AG04449 (cell line): ENCODE measurements around the gene KRT13.

ENCODE experiments used
- CTCF ChIA-PET: fragments of 350-600 bp; formaldehyde crosslinking; extraction: SDS; loops from one replicate; lab custom pipeline; 2021; ENCODE audit warnings: antibody characterized with exemption; lab: Yijun Ruan, JAX
- POLR2A ChIA-PET: fragments of 400-600, 350-600 bp; formaldehyde crosslinking; extraction: SDS; loops from one replicate; lab custom pipeline; 2020; ENCODE audit warnings: antibody characterized with exemption, inconsistent platforms; lab: Yijun Ruan, JAX
- DNase-seq: peaks from one replicate; pipeline ENCODE4 v3.0.0-alpha.2; 2010; ENCODE audit warnings: low read depth, low spot score
- H3K4me3 ChIP-seq: 2 replicates; pipeline ENCODE4 v1.5.1; 2011; ENCODE audit warnings: low read depth, mild to moderate bottlenecking, control low read depth, low read length
- TF ChIP-seq, protein P1 (sequence below): IDR thresholded peaks from one replicate; pipeline ENCODE4 v1.5.1; 2011; ENCODE audit warnings: mild to moderate bottlenecking, moderate library complexity, low read length, control low read depth, inconsistent platforms; ENCODE audit not compliant: insufficient read depth; ENCODE audit errors: missing control alignments

The KRT13 gene

DNA sequence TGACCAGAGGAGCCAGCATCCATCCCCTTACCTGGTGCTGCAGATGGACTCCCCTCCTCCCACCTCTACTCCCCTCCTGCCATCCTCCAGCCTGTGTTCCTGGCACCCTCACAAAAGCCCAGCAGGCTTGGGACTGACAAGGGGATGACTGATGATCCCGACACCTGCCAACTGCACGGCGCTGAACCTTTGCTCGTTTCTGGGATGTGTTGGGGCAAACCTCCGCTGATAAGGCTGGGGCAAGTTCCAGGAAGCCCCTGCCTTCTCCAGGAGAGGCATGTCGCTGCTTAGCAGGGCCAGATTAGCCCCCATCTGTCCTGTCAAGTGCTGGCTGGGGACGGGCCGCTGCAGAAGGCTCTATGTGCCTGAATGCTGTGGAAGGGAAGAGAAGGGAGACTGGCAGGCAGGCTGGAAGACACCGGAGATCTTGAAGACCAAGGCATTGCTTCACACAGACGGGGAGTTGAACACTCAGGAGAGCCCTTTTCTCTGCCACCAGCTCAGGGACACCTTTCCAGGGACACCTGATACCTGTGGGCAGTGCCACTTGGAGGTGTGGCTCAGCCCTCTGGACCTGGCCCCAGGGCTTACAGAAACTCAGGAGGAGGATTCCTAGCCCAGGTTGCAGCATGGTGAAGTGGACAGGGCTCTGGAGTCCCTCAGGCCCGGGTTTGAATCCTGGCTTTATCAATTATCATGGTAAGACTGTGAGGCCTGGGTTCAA lies 14.3 kb upstream of the KRT13 start:
- H3K4me3 ChIP-seq: no peak overlapping the region
- POLR2A ChIA-PET: no interaction called here
- TF ChIP-seq, protein P1, sequence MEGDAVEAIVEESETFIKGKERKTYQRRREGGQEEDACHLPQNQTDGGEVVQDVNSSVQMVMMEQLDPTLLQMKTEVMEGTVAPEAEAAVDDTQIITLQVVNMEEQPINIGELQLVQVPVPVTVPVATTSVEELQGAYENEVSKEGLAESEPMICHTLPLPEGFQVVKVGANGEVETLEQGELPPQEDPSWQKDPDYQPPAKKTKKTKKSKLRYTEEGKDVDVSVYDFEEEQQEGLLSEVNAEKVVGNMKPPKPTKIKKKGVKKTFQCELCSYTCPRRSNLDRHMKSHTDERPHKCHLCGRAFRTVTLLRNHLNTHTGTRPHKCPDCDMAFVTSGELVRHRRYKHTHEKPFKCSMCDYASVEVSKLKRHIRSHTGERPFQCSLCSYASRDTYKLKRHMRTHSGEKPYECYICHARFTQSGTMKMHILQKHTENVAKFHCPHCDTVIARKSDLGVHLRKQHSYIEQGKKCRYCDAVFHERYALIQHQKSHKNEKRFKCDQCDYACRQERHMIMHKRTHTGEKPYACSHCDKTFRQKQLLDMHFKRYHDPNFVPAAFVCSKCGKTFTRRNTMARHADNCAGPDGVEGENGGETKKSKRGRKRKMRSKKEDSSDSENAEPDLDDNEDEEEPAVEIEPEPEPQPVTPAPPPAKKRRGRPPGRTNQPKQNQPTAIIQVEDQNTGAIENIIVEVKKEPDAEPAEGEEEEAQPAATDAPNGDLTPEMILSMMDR: no peak
- DNase-seq: no peak
- CTCF ChIA-PET: interaction anchor here (1.4 to 1.8 kb wide), 3 partner anchors 10 to 143 kb away, joined by 4 to 6 read pairs (median 4); no protein-coding TSS in a partner anchor

DNA sequence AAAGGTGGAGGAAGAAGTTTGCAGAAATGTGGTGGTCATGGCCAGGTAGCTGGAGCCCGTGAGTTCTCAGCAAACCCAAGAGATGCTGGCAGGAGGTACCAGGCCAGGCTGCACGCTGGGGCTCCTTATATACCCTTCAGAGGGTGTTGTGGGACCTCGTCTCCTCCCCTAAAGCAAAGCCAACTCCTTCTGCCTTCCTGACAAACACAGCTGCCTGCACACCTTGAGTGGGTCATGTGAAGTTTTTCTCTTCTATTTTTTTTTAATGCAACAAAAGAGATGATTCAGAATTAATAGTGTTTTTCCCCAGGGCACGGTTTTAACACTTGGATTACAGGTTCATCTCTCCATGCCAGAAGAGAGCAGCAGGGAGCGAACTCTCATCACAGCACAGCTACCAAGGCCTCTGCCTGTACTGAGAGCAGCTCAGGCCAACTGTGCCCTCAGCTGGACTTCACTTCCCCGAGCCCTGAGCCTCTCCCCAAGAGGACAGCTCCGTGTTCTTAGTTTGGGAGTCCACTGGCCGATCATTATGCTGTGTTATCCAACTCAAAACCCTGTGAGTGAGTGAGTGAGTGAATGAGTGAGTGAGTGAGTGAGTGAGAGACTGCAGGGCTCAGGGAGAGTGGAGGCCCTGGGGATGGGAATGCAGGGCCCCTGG lies 13.5 kb upstream of the KRT13 start, which contains the start of gene KRT15:
Gene KRT15 (minus strand): TSS at position 102 of the 661 bp plus-strand sequence. CDS start 63 bp downstream, at position 39.
- no peak for DNase-seq
- POLR2A ChIA-PET: no interaction called here
- TF ChIP-seq, protein P1: no peak
- CTCF ChIA-PET: interaction anchor here (0.8 to 3.8 kb wide), 5 partner anchors 9 to 144 kb away, joined by 3 to 17 read pairs (median 4); no protein-coding TSS in a partner anchor
- no peak within 1 kb of the TSS for H3K4me3 ChIP-seq

DNA sequence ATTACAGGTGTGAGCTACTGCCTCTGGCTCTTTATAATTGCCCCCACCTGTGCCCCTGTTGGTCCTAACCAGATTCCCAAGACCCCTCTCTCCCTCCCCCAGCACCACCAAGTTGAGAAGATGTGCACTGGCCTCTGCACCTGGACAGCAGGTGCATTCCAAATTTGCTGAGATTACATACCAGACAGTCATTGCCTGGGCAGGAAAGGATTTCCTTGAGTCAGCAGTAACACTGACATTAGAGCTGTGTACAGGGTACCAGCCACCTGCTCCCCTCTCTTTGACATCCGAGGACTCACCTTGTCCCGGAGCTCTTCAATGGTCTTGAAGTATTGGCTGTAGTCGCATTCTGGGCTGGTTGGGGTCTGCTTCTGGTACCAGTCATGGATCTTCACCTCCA lies 12.6 kb upstream of the KRT13 start:
- CTCF ChIA-PET: interaction anchor here (1.4 to 3.8 kb wide), 5 partner anchors 9 to 144 kb away, joined by 4 to 17 read pairs (median 4); no protein-coding TSS in a partner anchor
- TF ChIP-seq, protein P1: no peak
- H3K4me3 ChIP-seq: no peak overlapping the region
- POLR2A ChIA-PET: interaction anchor here (0.6 kb wide), 1 partner anchor 171 kb away, joined by 3 read pairs; no protein-coding TSS in a partner anchor
- no peak for DNase-seq

DNA sequence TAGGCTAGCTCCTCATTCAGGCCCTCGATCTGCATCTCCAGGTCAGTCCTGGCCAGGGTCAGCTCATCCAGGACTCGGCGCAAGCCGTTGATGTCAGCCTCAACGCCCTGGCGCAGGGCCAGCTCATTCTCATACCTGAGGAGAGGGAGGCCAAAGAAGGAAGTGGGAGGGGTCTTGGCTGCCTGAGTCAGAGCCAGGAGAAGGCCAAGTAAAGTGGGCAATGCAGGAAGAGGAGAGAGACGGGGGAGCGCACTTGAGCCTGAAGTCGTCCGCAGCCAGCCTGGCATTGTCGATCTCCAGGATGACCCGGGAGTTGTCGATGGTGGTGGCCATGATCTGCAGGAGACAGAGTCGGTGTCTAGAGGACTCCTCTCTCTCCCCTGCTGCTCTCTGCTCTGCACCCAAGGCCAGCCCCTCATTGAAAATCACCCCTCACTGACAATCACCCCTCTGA lies 11.4 kb upstream of the KRT13 start:
- no peak overlapping the region for H3K4me3 ChIP-seq
- ChIA-PET POLR2A (interaction anchor here (0.6 kb wide), 1 partner anchor 171 kb away, joined by 3 read pairs; no protein-coding TSS in a partner anchor), CTCF (interaction anchor here (0.7 to 3.8 kb wide), 3 partner anchors 32 to 149 kb away, joined by 3 to 17 read pairs (median 4); no protein-coding TSS in a partner anchor)
- TF ChIP-seq, protein P1: no peak
- DNase-seq: no peak

DNA sequence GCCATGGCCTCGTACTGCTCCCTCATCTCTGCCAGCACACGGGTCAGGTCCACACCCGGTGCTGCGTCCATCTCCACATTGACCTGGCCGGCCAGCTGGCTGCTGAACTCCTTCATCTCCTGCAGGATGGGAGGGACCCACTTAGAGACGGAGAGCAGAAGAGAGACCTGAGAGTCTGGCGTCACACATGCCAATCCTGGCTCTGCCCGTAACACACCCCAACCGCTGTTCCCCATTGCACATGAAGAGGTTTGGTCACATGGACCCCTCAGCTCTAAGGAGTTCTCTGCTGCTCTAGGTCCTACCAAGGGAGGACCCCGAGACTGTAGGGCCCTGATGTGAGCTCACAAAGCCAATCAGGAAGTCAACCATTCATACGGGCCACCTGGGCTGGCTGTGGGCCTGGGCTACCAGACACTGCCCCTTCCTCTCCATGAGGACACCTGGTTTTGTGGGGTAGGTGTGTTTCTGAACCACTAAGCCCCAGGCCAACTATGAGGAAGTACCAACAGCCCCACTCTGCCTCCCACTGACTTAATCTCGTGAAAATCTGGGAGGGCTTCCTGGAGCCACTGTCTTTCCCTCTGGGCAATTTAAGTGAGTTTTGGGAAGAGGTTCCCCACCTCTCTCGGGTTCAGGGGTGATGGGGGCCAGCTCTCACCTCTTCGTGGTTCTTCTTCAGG lies 10.9 kb upstream of the KRT13 start:
- ChIA-PET CTCF (interaction anchor here (1.7 to 3.8 kb wide), 2 partner anchors 33 to 132 kb away, joined by 4 to 17 read pairs; no protein-coding TSS in a partner anchor), POLR2A (interaction anchor here (0.6 kb wide), 1 partner anchor 172 kb away, joined by 3 read pairs; no protein-coding TSS in a partner anchor)
- TF ChIP-seq, protein P1: no peak
- DNase-seq: no peak
- H3K4me3 ChIP-seq: no peak overlapping the region
